Fibroblast of lung (primary cell): Measurements from ENCODE around the gene FOXO3B.
"Not testable (repeated sequence)": the region's sequence is repeated elsewhere in the genome, so short reads cannot be mapped to it uniquely, and the experiment has no call there.

ENCODE experiments used
- EZH2 ChIP-seq: IDR thresholded peaks from 2 replicates; pipeline ENCODE4 v1.5.1; 2012; ENCODE audit warnings: low read length, control low read depth, mild to moderate bottlenecking; ENCODE audit errors: missing control alignments
- TF ChIP-seq, protein P1 (sequence below), 2 donors: IDR thresholded peaks in 1 of 2; conservative IDR thresholded peaks in 1 of 2; 1 replicate in 1 of 2; 2 replicates in 1 of 2; pipeline ENCODE4 v1.5.1; 2011 to 2012; ENCODE audit warnings: low read length in 2 of 2, control low read depth in 1 of 2, inconsistent platforms in 1 of 2, low read depth in 1 of 2, mild to moderate bottlenecking in 1 of 2

DNA sequence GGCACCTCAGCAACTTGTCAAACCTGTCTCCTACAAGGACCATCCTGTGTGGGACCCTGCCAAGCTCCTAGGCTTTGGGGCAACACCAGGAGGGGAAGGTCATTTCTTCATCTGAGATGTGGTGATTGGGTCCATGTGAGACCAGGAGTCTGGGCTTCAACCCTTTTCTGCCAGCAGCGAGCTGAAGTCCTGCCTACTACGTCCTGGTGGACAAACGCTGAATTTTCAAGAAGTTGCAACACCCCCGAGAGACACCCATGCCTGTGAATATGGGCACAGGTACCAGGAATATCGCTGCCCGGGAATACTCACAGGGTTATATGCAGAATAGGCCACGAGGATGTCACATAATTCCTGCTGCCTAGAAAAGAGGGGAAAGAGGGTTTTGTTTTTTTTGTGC is 45.9 kb downstream of the FOXO3B start:
- TF ChIP-seq, protein P1, sequence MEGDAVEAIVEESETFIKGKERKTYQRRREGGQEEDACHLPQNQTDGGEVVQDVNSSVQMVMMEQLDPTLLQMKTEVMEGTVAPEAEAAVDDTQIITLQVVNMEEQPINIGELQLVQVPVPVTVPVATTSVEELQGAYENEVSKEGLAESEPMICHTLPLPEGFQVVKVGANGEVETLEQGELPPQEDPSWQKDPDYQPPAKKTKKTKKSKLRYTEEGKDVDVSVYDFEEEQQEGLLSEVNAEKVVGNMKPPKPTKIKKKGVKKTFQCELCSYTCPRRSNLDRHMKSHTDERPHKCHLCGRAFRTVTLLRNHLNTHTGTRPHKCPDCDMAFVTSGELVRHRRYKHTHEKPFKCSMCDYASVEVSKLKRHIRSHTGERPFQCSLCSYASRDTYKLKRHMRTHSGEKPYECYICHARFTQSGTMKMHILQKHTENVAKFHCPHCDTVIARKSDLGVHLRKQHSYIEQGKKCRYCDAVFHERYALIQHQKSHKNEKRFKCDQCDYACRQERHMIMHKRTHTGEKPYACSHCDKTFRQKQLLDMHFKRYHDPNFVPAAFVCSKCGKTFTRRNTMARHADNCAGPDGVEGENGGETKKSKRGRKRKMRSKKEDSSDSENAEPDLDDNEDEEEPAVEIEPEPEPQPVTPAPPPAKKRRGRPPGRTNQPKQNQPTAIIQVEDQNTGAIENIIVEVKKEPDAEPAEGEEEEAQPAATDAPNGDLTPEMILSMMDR (conservative IDR thresholded peaks at IDR 0.05 in 1 of 2, IDR thresholded peaks at IDR 0.05 in 1 of 2; ENCODE audit: low read depth in 1 of 2, low read length in 2 of 2), result not testable (repeated sequence)
- TF ChIP-seq EZH2, result not testable (repeated sequence)
